Measurements from ENCODE around the gene C1orf210. TPM values are rescaled to one million over a fixed set of nuclear protein-coding genes. Genes with fewer than 3 reads are reported as not detected.

C1orf210 gene
- total and polyA plus RNA-seq, 9 of the 15 experiments (the other 6 are each of a cell fraction or from before 2014, with no cell fraction given): 0.21 TPM; not detected in 8

GRCh38 chr1:43329995-43330751 lies 44.8 kb upstream of the C1orf210 start (continued):
- TF ChIP-seq MTF1 (CRISPR knock-in tag; IDR thresholded peaks at IDR 0.05; ENCODE audit: borderline replicate concordance) (no peak), ZNF174 (CRISPR knock-in tag; IDR thresholded peaks at IDR 0.05) (no peak), PHF21A (IDR thresholded peaks at IDR 0.05; ENCODE audit: borderline replicate concordance, low read depth) (0 out of 2 replicates have a peak, but pooled peaks have one; percentile 4), ZNF449 (CRISPR knock-in tag; IDR thresholded peaks at IDR 0.05) (peak; percentile 23; the same call in 1 of the 2 replicates), CREM (IDR thresholded peaks at IDR 0.05; ENCODE audit: low read depth) (0 out of 2 replicates have a peak, but pooled peaks have one; percentile 28), ZNF586 (CRISPR knock-in tag; conservative IDR thresholded peaks at IDR 0.05) (no peak), MCM5 (IDR thresholded peaks at IDR 0.05; ENCODE audit: low read depth) (no peak), MAFF (IDR thresholded peaks at IDR 0.05; ENCODE audit: low read length) (peak; percentile 46; the same call in 1 of the 2 replicates)

GRCh38 chr1:43327549-43328292 lies 42.3 kb upstream of the C1orf210 start:
- no peak overlapping the region for H2AFZ ChIP-seq (ENCODE audit: low read depth, low read length)
- 55% methylated on average over 1 of the region's 1 CpG for WGBS (ENCODE audit: insufficient coverage, low coverage, missing lambda C conversion rate)
- CTCF ChIA-PET (ENCODE audit: low intra/inter-chr PET ratio): no interaction called here
- no peaks in the 10 kb centered on the region for H3K79me2 ChIP-seq (ENCODE audit: control insufficient read depth, insufficient read depth, low read length)
- BruUV-seq (replicated peaks): no TSS peak
- H3K4me2 ChIP-seq (ENCODE audit: insufficient read depth, low read length): no peak overlapping the region
- H3K36me3 ChIP-seq (ENCODE audit: control insufficient read depth, insufficient read depth, low read length): no peaks in the 10 kb centered on the region; the same call in 2 of the 3 replicates
- no peak overlapping the region for H3K27ac ChIP-seq (ENCODE audit: extremely low read depth, low read depth, low read length)
- peaks cover 13% of the 10 kb centered on the region for H3K9me3 ChIP-seq (replicated peaks; ENCODE audit: control insufficient read depth, insufficient read depth, low read depth, low read length)
- peaks cover 15 to 20% of the 10 kb centered on the region in 2 experiments for H3K4me1 ChIP-seq (replicated peaks in 1 of 2; ENCODE audit: control insufficient read depth in 2 of 2, insufficient read depth in 2 of 2, low read length in 2 of 2)
- H3K27me3 ChIP-seq (ENCODE audit: control insufficient read depth in 2 of 2, insufficient read depth in 2 of 2, low read length in 2 of 2): no peaks in the 10 kb centered on the region
- H3K9ac ChIP-seq (ENCODE audit: insufficient read depth in 1 of 2, low read depth in 2 of 2, low read length in 2 of 2): no peak overlapping the region
- in situ Hi-C loops (cut with MboI): no loop called here
- DNase-seq (ENCODE audit: extremely low read depth in 1 of 4, low spot score in 3 of 4) (no peak), ATAC-seq (no peak), FAIRE-seq (no peak)
- no peak overlapping the region for H3K4me3 ChIP-seq
- POLR2A ChIA-PET: no interaction called here
- H3K9me1 ChIP-seq (ENCODE audit: control insufficient read depth, insufficient read depth, low read length): no peaks in the 10 kb centered on the region
- H4K20me1 ChIP-seq (replicated peaks; ENCODE audit: control insufficient read depth, insufficient read depth, low read length): no peaks in the 10 kb centered on the region
- intact Hi-C loops (cut with micrococcal nuclease): no loop called here
- TF ChIP-seq ATF3 (IDR thresholded peaks at IDR 0.05) (peak; percentile 72), ATF3 (CRISPR knock-in tag; conservative IDR thresholded peaks at IDR 0.05) (no peak), TAF15 (IDR thresholded peaks at IDR 0.05; ENCODE audit: low read depth, low read length) (no peak), CBX1 (IDR thresholded peaks at IDR 0.05; ENCODE audit: low read depth) (peak; percentile 43; the same call in 1 of the 2 replicates), BCOR (IDR thresholded peaks at IDR 0.05) (peak; percentile 79), JUND (IDR thresholded peaks at IDR 0.05; ENCODE audit: borderline replicate concordance, low read depth, low read length) (0 out of 2 replicates have a peak, but pooled peaks have one; percentile 16), JUND (tag; IDR thresholded peaks at IDR 0.05; ENCODE audit: borderline replicate concordance, low read depth, low read length) (no peak; the same call in 2 of the 3 replicates), TRIM28 (IDR thresholded peaks at IDR 0.05) (peak; percentile 34; the same call in 1 of the 2 replicates), KAT7 (CRISPR knock-in tag; IDR thresholded peaks at IDR 0.05; ENCODE audit: borderline replicate concordance) (no peak)
